ENCODE measurements around the gene AAGAB. TPM values are rescaled to one million over a fixed set of nuclear protein-coding genes. Genes with fewer than 3 reads are reported as not detected.

Gene AAGAB
- total RNA-seq, 1 donor from 2014 or later = 26.6 TPM

GRCh38 chr15:67198157-67198754 lies 56.2 kb downstream of the AAGAB start:
- DNase-seq (no peak), ATAC-seq (no peak)
- intact Hi-C loops (cut with DNase I) = no loop called here
- Histone ChIP-seq H3K27ac (no peak overlapping the region), H3K4me3 (no peak overlapping the region), H3K36me3 (peaks cover 27% of the 10 kb centered on the region), H3K4me1 (peaks cover 8% of the 10 kb centered on the region), H3K9me3 (no peaks in the 10 kb centered on the region), H3K27me3 (no peaks in the 10 kb centered on the region)
- no peak for TF ChIP-seq CTCF (IDR thresholded peaks at IDR 0.05)

GRCh38 chr15:67197364-67197695 lies 57.1 kb downstream of the AAGAB start:
- Histone ChIP-seq H3K27ac (no peak overlapping the region), H3K4me1 (peaks cover 8% of the 10 kb centered on the region), H3K9me3 (no peaks in the 10 kb centered on the region), H3K36me3 (peaks cover 22% of the 10 kb centered on the region), H3K27me3 (no peaks in the 10 kb centered on the region), H3K4me3 (no peak overlapping the region)
- TF ChIP-seq CTCF (IDR thresholded peaks at IDR 0.05) = no peak
- ATAC-seq (no peak), DNase-seq (no peak)
- intact Hi-C loops (cut with DNase I) = no loop called here

- peaks cover 21% of the 10 kb centered on the region for H3K36me3 ChIP-seq
- peaks cover 8% of the 10 kb centered on the region for H3K4me1 ChIP-seq
- H3K9me3 ChIP-seq = no peaks in the 10 kb centered on the region
- no peak for TF ChIP-seq CTCF (IDR thresholded peaks at IDR 0.05)
- H3K27me3 ChIP-seq = no peaks in the 10 kb centered on the region
- no peak overlapping the region for H3K4me3 ChIP-seq
- peak; percentile 17 for ATAC-seq
- no peak overlapping the region for H3K27ac ChIP-seq
- intact Hi-C loops (cut with DNase I) = no loop called here
- no peak for DNase-seq
These were observed 57.6 kb downstream of the AAGAB start for GRCh38 chr15:67196672-67197363.

- H3K9me3 ChIP-seq = no peaks in the 10 kb centered on the region
- no peak for DNase-seq
- no peak for TF ChIP-seq CTCF (IDR thresholded peaks at IDR 0.05)
- H3K4me1 ChIP-seq = peaks cover 8% of the 10 kb centered on the region
- peaks cover 22% of the 10 kb centered on the region for H3K36me3 ChIP-seq
- H3K27ac ChIP-seq = no peak overlapping the region
- no peaks in the 10 kb centered on the region for H3K27me3 ChIP-seq
- no peak for ATAC-seq
- no peak overlapping the region for H3K4me3 ChIP-seq
- intact Hi-C loops (cut with DNase I) = no loop called here
These were observed 58.2 kb downstream of the AAGAB start for GRCh38 chr15:67196222-67196621.

GRCh38 chr15:67195305-67195704 lies 59.2 kb downstream of the AAGAB start:
- ATAC-seq (no peak), DNase-seq (no peak)
- H3K36me3 ChIP-seq = peaks cover 29% of the 10 kb centered on the region
- H3K9me3 ChIP-seq = no peaks in the 10 kb centered on the region
- H3K27ac ChIP-seq = no peak overlapping the region
- no peak for TF ChIP-seq CTCF (IDR thresholded peaks at IDR 0.05)
- intact Hi-C loops (cut with DNase I) = no loop called here
- no peaks in the 10 kb centered on the region for H3K27me3 ChIP-seq
- H3K4me1 ChIP-seq = peaks cover 6% of the 10 kb centered on the region
- H3K4me3 ChIP-seq = no peak overlapping the region

All from upper lobe of right lung (tissue), 1 donor.